Left kidney (tissue), 2 donors: ENCODE results near the gene ZWILCH. TPM values are rescaled to one million over a fixed set of nuclear protein-coding genes. Genes with fewer than 3 reads are reported as not detected.
"Not testable (repeated sequence)": the region's sequence is repeated elsewhere in the genome, so short reads cannot be mapped to it uniquely, and the experiment has no call there.

Experiments
- DNase-seq: peaks from one replicate; pipeline ENCODE4 v3.0.0-alpha.2; 2013
- polyA plus RNA-seq: library from polyadenylated mRNA; unstranded; fragments of 120-200 nt; gene quantifications from one replicate; pipeline ENCODE4 v1.2.1, GENCODE V29; 2013; ENCODE audit not compliant: insufficient read length

ZWILCH gene
- polyA plus RNA-seq, 1 donor: 34.2 TPM

DNA sequence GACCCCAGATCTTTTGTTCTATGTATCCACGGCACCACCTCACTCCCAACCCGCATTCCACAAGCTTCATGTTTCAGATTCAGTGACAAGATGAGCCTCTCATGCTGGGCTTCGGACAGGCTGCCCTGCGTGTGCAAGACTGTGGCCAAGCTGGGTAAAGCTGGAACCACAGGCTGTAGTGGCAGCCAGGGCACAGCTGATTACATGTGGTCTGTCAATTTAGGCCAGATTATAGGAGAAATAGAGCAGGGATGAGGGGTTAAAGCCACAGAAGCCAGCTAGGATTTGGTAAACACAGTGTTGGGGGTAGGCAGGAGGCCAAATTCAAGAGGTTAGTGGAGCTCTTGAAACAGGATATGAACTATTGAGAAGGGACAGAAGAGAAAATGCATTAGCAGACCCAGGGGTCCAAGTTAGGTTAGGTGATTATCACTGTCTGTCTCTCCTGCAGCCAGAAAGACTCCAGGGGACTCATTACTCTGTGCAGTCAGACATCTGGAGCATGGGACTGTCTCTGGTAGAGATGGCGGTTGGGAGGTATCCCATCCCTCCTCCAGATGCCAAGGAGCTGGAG, 20.5 kb upstream of the ZWILCH start:
- no peak for DNase-seq

DNA sequence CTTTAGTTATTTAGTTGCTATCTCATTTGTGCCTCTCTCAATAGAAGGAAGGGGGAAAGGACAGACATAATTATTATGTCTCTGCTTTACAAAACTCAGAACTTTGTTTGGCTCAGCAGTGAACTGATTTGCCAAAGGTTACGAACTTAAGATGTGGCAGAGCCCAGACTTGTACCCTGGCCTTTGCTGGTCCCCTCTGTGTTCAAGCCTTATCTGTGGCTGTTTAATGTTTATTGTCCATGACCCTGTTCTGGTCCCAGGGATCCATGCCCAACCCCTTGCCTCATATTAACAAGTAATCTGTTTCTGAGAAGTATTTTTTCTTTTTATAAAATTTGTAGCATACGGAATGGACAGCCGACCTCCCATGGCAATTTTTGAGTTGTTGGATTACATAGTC, 18.2 kb upstream of the ZWILCH start:
- no peak for DNase-seq

GRCh38 chr15:66488525-66488924, 16.6 kb upstream of the ZWILCH start:
- no peak for DNase-seq

GRCh38 chr15:66489179-66489791, 15.8 kb upstream of the ZWILCH start:
- no peak for DNase-seq

- DNase-seq: no peak
These were observed 13.3 kb upstream of the ZWILCH start for GRCh38 chr15:66491846-66492245.

DNA sequence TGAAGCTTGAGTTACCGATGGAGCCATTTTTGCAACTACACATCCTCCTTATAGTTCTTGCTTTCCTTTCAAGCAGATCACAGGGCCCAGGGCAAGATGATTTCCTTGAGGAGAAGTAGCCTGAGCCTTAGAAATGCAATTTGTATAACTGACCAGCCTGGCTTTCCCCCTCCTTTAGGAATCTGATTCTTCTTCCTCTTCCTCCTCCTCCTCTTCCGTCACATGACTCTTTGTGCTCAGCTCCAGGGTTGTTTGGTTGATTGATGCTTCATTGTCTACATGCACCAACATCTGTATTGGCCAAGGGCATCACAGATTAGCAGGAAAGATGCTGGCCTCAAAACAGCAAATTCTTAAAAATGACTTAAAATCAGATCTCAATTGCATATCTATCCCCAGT, 10.9 kb upstream of the ZWILCH start:
- DNase-seq: no peak

GRCh38 chr15:66496951-66497501, 8.1 kb upstream of the ZWILCH start:
- DNase-seq: no peak

DNA sequence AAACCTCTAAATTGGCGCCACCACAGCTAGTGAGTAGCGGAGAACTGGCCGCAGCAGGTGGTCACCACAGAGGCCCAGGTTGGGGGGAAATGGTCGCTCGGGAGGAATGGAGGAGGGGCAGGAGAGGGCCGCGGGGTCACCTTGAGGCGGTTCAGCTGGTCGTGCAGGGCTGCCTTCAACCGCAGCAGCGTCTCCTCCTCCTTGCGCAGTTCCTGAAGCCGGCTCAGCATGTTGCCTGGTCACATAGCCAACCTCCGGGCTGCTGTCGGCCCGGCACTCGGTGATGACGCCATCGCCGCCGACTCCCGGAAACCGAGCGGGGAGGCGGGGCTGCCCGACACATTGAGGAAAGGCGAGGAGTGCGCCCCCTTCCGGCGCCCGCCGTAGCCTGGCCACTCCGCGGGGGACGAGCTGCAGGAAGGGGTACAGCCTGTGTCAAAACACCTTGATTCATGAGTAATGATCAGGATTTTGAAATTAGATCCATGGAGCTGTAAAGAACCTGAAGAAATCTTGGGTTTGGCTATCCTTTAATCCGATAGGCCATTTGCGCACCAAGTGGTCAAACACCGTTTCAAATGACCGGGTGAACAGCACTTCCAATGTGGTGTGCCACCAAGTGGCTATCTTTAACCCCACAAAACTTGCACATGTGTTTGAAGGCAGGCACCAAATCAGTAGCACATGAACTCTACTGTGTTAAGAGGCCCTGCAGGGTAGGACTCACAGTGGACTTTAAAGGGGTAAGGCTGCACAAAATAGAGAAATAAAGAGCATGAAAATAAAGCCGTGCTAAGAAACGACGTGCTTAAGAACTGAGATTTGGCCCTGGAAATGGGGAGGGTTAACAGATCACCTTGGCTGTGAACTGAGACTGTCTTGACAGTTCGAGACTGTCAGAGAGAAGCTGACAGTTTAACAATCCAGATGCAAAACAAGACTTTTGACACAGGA, 7.3 kb upstream of the ZWILCH start, which contains the start of gene SNAPC5:
Gene SNAPC5, minus strand, starts transcription at position 261 of the 954 bp plus-strand sequence. Its CDS starts 31 bp downstream, at position 230.
- DNase-seq: peak; percentile 92

DNA sequence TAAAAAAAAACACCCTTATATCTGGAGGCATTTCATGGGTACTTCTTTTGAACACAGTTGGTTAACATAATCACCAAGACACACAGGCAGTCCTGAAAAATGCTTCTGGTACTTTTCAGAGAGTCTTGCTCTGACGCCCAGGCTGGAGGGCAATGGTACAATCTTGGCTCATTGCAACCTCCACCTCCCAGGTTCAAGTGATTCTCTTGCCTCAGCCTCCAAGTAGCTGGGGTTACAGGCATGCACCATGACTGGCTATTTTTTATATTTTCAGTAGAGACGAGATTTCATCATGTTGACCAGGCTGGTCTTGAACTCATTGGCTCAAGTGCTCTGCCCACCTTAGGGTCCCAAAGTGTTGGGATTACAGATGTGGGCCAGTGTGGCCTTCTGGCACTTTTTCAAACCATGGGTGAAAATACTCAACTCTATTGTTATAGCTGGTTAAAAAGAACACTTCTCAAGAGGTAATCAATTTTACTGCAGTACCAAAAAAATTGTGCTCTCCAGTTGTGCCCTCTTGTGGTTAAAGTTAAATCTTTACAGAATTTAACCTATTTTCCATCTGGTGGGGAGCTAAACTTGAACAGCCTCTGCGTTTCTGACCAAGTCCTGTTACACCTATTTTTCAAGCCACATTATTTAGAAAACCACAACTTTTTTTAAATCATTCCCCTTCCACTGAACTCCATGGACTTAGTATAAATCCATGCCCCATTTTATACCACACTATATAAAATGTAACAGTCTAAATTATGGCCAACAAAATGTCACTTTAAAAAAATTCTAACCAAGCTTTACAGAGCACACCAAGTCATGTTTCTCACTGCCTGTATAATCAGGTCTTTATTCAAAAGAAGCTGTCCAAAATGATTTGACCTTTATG, 6.4 kb upstream of the ZWILCH start:
- no peak for DNase-seq

DNA sequence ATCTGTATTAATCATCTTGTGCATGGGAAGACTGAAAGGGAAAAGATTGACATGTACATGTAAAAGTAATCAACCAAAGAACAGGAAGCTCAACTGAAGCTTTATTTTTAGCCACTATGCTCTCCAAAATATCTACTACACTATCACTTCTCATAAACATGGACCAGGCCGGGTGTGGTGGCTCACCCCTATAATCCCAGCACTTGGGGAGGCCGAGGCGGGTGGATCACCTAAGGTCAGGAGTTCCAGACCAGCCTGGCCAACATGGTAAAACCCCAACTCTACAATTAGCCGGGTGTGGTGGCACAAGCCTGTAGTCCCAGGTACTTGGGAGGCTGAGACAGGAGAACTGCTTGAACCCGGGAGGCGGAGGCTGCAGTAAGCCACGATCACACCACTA, 4.8 kb upstream of the ZWILCH start:
- not testable (repeated sequence) for DNase-seq

GRCh38 chr15:66502491-66502890, 2.6 kb upstream of the ZWILCH start:
- DNase-seq: no peak

DNA sequence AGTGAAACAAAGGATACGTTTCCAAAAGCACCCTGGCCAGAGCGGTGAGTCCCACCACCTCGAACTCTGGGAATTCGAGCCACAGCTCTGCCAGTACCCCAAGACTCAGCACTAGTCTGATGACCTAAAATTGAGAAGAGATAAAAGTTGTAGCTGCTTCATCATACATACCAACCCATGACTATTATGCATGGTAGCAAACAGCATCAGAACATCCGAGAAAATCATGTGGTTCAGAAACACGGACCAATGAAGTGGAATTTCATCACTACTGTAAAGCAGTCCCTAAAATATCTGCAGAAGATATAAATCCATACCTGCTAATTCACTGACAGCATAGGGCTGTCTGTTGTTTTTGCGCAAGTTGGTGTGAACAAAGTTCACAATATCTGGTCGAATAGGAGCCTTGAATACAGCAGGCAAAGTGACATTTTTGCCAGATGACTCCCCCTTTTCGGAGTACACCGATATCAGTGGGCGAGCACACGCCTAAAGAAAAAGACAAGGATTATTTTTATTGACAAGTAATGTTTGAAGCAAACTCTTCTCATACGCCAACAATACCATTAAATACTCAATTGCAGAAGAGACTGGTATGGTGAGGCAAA, 2.0 kb upstream of the ZWILCH start:
- DNase-seq: not testable (repeated sequence)

- no peak for DNase-seq
These were observed 1.2 kb upstream of the ZWILCH start for GRCh38 chr15:66503780-66504562.

DNA sequence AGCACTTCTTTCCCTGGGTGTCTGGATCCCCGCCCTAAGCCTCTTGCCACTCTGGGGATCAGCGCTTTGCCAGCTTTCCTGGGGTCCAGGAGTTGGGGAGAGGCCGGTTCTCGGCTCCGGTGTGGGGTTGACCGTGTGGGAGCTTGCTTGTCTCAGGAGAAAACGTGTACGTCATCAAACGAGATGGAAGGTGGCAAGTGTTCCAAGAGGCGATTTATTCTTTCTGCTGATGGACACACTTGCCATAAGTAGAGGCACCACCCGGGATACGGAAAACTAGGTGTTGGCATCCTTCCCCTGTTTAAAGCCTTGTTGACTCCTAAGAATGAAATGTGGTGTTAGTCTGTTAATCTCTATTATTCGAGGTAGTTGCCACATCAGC, 295 bp downstream of the ZWILCH start:
- DNase-seq: no peak

- DNase-seq: no peak
These were observed 692 bp downstream of the ZWILCH start for GRCh38 chr15:66505818-66506217.

GRCh38 chr15:66508293-66508883, 3.3 kb downstream of the ZWILCH start:
- no peak for DNase-seq

DNA sequence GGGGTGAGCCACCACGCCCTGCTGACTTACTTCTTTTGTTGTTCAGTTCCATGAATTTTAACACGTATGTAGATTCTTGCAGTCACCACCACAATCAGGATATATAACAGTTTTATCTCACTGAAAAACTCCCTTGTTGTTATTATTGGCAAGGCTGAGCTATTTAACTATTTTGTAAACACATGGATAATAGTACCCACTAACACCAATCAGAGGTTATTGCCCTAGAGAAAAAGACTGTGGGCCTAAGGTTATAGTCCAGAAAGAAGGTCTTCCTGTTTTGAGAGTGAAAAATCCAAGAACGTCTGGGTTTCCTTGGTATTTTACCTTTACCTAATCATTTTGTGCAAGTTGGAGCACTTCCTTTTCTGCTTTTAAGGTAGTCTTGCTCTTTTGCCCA, 9.5 kb downstream of the ZWILCH start:
- DNase-seq: no peak

DNA sequence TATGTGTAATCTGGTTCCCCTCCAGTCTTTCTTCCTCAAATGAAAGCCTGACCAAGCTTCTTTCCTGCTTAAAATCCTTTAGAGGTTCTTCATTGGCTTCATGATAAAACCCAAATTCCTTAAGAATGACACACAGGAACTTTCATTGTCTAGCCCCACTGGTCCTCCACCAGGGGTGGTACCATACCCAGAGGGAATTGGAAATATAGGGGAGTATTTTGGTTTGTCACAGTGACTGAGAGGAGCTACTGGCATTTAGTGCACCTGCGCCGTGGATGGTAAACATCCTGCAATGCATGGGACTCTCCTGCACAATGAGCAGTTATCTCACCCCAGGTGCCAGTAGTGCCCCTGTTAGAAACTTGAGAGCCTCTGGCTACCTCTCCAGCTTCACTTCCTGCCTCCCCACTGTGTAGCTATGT, 10.8 kb downstream of the ZWILCH start:
- no peak for DNase-seq

DNA sequence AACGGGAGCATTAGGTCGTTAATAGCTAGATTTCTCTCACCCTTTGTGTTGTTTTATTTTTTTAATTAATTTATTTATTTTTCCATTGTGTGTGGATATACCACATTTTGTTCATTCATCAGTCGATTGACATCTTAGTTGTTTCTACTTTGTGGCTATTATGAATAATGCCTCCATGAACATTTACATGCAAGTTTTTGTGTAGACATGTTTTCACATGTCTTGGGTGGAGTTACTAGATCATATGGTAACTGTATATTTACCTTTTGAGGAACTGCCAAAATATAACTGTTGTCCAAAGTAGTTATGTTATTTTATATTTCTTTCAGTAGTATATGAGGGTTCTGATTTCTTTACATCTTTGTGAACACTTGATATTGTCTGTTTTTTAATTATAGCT, 18.8 kb downstream of the ZWILCH start:
- no peak for DNase-seq

- DNase-seq: no peak
These were observed 19.7 kb downstream of the ZWILCH start for GRCh38 chr15:66524838-66525237.
